OCI-LY1 (cell line): ENCODE data around the gene B4GALNT2.

Source experiments
- H2AFZ ChIP-seq: fragments of 200-600 bp; sonication (generic), shearing (Covaris generic); 2 replicates; pipeline ENCODE4 v1.6.0; 2014; ENCODE audit warnings: antibody characterized with exemption, mild to moderate bottlenecking, low read length
- H3F3A ChIP-seq: fragments of 200-600 bp; sonication (generic), shearing (Covaris generic); 2 replicates; pipeline ENCODE4 v1.6.0; 2014; ENCODE audit warnings: mild to moderate bottlenecking, antibody characterized with exemption, low read length, moderate library complexity; ENCODE audit not compliant: insufficient read depth
- H3K27ac ChIP-seq: fragments of 200-600 bp; sonication (generic); 2 replicates; pipeline ENCODE4 v1.5.1; 2014; ENCODE audit warnings: low read length, mixed run types, mild to moderate bottlenecking, low read depth; ENCODE audit not compliant: poor library complexity, severe bottlenecking
- H3K27me3 ChIP-seq: fragments of 200-600 bp; sonication (generic); 2 replicates; pipeline ENCODE4 v1.6.0; 2014; ENCODE audit warnings: antibody characterized with exemption, mild to moderate bottlenecking, low read length, moderate library complexity; ENCODE audit not compliant: insufficient read depth
- H3K36me3 ChIP-seq: fragments of 200-600 bp; sonication (generic); 2 replicates; pipeline ENCODE4 v1.6.1; 2014; ENCODE audit warnings: mild to moderate bottlenecking, antibody characterized with exemption, low read length, moderate library complexity, mixed read lengths; ENCODE audit not compliant: insufficient read depth
- H3K4me1 ChIP-seq: fragments of 200-600 bp; sonication (generic); 2 replicates; pipeline ENCODE4 v1.5.1; 2014; ENCODE audit warnings: mild to moderate bottlenecking, low read length, moderate library complexity; ENCODE audit not compliant: insufficient read depth, severe bottlenecking
- H3K4me2 ChIP-seq: fragments of 200-600 bp; sonication (generic), shearing (Covaris generic); 2 replicates; pipeline ENCODE4 v1.6.1; 2014; ENCODE audit warnings: low read length
- H3K4me3 ChIP-seq: fragments of 200-600 bp; sonication (generic); 2 replicates; pipeline ENCODE4 v1.5.1; 2014; ENCODE audit warnings: low read length, low read depth, mild to moderate bottlenecking, mixed read lengths; ENCODE audit not compliant: poor library complexity, severe bottlenecking
- H3K79me2 ChIP-seq: fragments of 200-600 bp; shearing (Covaris generic); 2 replicates; pipeline ENCODE4 v1.6.1; 2016; ENCODE audit warnings: mixed run types, low read length, mixed read lengths; ENCODE audit not compliant: insufficient read depth
- H3K9ac ChIP-seq: fragments of 200-600 bp; sonication (generic), shearing (Covaris generic); 2 replicates; pipeline ENCODE4 v1.6.1; 2014; ENCODE audit warnings: mild to moderate bottlenecking, low read length, mixed read lengths
- H3K9me2 ChIP-seq: fragments of 200-600 bp; sonication (generic), shearing (Covaris generic); 2 replicates; pipeline ENCODE4 v1.6.1; 2014; ENCODE audit warnings: low read depth, mild to moderate bottlenecking, low read length, mixed read lengths
- H3K9me3 ChIP-seq: fragments of 200-600 bp; shearing (Covaris generic); 2 replicates; pipeline ENCODE4 v1.6.1; 2014; ENCODE audit warnings: low read length, mixed read lengths
- H4K20me1 ChIP-seq: fragments of 200-600 bp; sonication (generic), shearing (Covaris generic); 2 replicates; pipeline ENCODE4 v1.6.0; 2016; ENCODE audit warnings: mild to moderate bottlenecking, low read length; ENCODE audit not compliant: insufficient read depth
- CTCF ChIP-seq: fragments of 200-600 bp; sonication (generic), shearing (Covaris generic); IDR thresholded peaks from 2 replicates; pipeline ENCODE4 v1.5.1; 2017; ENCODE audit warnings: mild to moderate bottlenecking, antibody characterized with exemption, low read length, moderate library complexity, mixed read lengths
- EZH2 ChIP-seq: fragments of 200-600 bp; sonication (generic), shearing (Covaris generic); IDR thresholded peaks from 2 replicates; pipeline ENCODE4 v1.8.0; 2017; ENCODE audit warnings: borderline replicate concordance, mixed run types, mild to moderate bottlenecking, antibody characterized with exemption, low read length, moderate library complexity, mixed read lengths

The B4GALNT2 gene

GRCh38 chr17:49198211-49198610 lies 65.6 kb downstream of the B4GALNT2 start:
- no peak for TF ChIP-seq EZH2
- no peak for TF ChIP-seq CTCF
- Histone ChIP-seq H3K27me3 (no peaks in the 10 kb centered on the region), H3K4me3 (no peak overlapping the region), H3K27ac (no peak overlapping the region), H3K9me2 (no peaks in the 10 kb centered on the region), H3K79me2 (no peaks in the 10 kb centered on the region), H3K9me3 (no peaks in the 10 kb centered on the region), H3K36me3 (no peaks in the 10 kb centered on the region), H3K4me2 (no peak overlapping the region), H4K20me1 (no peaks in the 10 kb centered on the region), H3F3A (no peaks in the 10 kb centered on the region), H2AFZ (no peak overlapping the region), H3K9ac (no peak overlapping the region), H3K4me1 (peaks cover 11% of the 10 kb centered on the region)

GRCh38 chr17:49200423-49201083 lies 68.0 kb downstream of the B4GALNT2 start:
- no peaks in the 10 kb centered on the region for H3K27me3 ChIP-seq
- no peak overlapping the region for H3K27ac ChIP-seq
- H3K9me3 ChIP-seq = no peaks in the 10 kb centered on the region
- no peak overlapping the region for H3K4me3 ChIP-seq
- no peaks in the 10 kb centered on the region for H3K79me2 ChIP-seq
- no peak overlapping the region for H2AFZ ChIP-seq
- no peak overlapping the region for H3K4me2 ChIP-seq
- TF ChIP-seq EZH2 (no peak), CTCF (no peak)
- H3K4me1 ChIP-seq = no peaks in the 10 kb centered on the region
- H4K20me1 ChIP-seq = no peaks in the 10 kb centered on the region
- no peaks in the 10 kb centered on the region for H3F3A ChIP-seq
- no peaks in the 10 kb centered on the region for H3K9me2 ChIP-seq
- H3K36me3 ChIP-seq = no peaks in the 10 kb centered on the region
- H3K9ac ChIP-seq = no peak overlapping the region

GRCh38 chr17:49201481-49201927 lies 68.9 kb downstream of the B4GALNT2 start:
- Histone ChIP-seq H3K4me2 (no peak overlapping the region), H3F3A (no peaks in the 10 kb centered on the region), H3K27ac (no peak overlapping the region), H3K79me2 (no peaks in the 10 kb centered on the region), H2AFZ (no peak overlapping the region), H3K4me3 (no peak overlapping the region), H3K4me1 (no peaks in the 10 kb centered on the region), H4K20me1 (no peaks in the 10 kb centered on the region), H3K9ac (no peak overlapping the region), H3K9me3 (no peaks in the 10 kb centered on the region), H3K27me3 (no peaks in the 10 kb centered on the region), H3K36me3 (no peaks in the 10 kb centered on the region), H3K9me2 (no peaks in the 10 kb centered on the region)
- TF ChIP-seq EZH2 = no peak
- no peak for TF ChIP-seq CTCF
